ENCODE results near the gene RHOD.

- TF ChIP-seq, protein P1, sequence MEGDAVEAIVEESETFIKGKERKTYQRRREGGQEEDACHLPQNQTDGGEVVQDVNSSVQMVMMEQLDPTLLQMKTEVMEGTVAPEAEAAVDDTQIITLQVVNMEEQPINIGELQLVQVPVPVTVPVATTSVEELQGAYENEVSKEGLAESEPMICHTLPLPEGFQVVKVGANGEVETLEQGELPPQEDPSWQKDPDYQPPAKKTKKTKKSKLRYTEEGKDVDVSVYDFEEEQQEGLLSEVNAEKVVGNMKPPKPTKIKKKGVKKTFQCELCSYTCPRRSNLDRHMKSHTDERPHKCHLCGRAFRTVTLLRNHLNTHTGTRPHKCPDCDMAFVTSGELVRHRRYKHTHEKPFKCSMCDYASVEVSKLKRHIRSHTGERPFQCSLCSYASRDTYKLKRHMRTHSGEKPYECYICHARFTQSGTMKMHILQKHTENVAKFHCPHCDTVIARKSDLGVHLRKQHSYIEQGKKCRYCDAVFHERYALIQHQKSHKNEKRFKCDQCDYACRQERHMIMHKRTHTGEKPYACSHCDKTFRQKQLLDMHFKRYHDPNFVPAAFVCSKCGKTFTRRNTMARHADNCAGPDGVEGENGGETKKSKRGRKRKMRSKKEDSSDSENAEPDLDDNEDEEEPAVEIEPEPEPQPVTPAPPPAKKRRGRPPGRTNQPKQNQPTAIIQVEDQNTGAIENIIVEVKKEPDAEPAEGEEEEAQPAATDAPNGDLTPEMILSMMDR (IDR thresholded peaks at IDR 0.05) = no peak
- no peak for TF ChIP-seq POLR2A (IDR thresholded peaks at IDR 0.05)
Observed at GRCh38 chr11:67040147-67040546, 16.5 kb upstream of the RHOD start.
